Body of pancreas (tissue), 4 donors: ENCODE results near the gene ADPRS.

Experiments
- CTCF ChIP-seq, 7 experiments: fragments of 450-650 bp in 4 of 7; fragments of 200-600 bp in 3 of 7; sonication (generic) in 3 of 7; IDR thresholded peaks; one replicate each; pipeline ENCODE4 v1.5.1; 2016 to 2019; ENCODE audit warnings: antibody characterized with exemption in 7 of 7
- POLR2A ChIP-seq, 3 donors: fragments of 450-650 bp; IDR thresholded peaks; one replicate each; pipeline ENCODE4 v1.6.1; 2016; ENCODE audit warnings: antibody characterized with exemption in 3 of 3, mild to moderate bottlenecking in 2 of 3

DNA sequence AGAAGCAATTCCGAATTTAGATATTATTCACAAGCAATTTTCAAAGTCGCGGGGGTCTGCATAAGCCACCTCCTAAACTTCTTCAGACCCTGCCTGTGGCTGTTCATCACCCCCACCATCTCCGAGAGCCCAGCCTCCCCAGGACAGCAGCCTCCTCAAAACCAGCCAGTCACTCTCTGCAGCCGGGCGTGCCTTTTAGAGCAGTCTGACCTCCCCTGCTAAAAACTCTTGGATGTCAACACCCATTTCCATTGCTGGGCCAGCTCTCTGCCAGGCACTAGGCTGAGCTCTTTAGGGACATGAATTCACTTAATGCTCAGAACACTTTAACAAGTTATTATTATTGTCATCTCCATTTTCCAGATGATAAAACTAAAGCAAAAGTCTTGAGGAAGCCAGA, 11.7 kb downstream of the ADPRS start:
- TF ChIP-seq POLR2A (IDR thresholded peaks at IDR 0.05) (no peak), CTCF (IDR thresholded peaks at IDR 0.05) (no peak)
